Stimulated activated CD8-positive, alpha-beta memory T cell treated with anti-CD3 and anti-CD28 coated beads, Interleukin-15, amount 100 ng/mL, for 4 hours (primary cell): ENCODE results near the gene GFER.
"Not testable (repeated sequence)": the region's sequence is repeated elsewhere in the genome, so short reads cannot be mapped to it uniquely, and the experiment has no call there.

Source experiments
- DNase-seq, 2 donors: peaks; one replicate each; pipeline ENCODE4 v3.0.0-alpha.2; 2020; ENCODE audit warnings: low read depth in 2 of 2

GFER gene

GRCh38 chr16:1983544-1984346, at the start of gene GFER:
Gene GFER, plus strand, starts transcription at chr16:1984193. Its CDS starts 26 bp downstream, at chr16:1984219.
- peak in 1 of 2 donors; percentile 58 for DNase-seq

- DNase-seq, result no peak
Observed at GRCh38 chr16:1936945-1937479, 47.0 kb upstream of the GFER start.

- DNase-seq, result no peak
Observed at GRCh38 chr16:1938316-1938715, 45.7 kb upstream of the GFER start.

GRCh38 chr16:1938910-1939309, 45.1 kb upstream of the GFER start:
- no peak for DNase-seq

- DNase-seq, result not testable (repeated sequence)
Observed at GRCh38 chr16:1939833-1940232, 44.2 kb upstream of the GFER start.

GRCh38 chr16:1940273-1941161, 43.5 kb upstream of the GFER start:
- no peak for DNase-seq

- no peak for DNase-seq
Observed at GRCh38 chr16:1941162-1942046, 42.6 kb upstream of the GFER start.

- no peak for DNase-seq
Observed at GRCh38 chr16:1942047-1942809, 41.8 kb upstream of the GFER start.

- DNase-seq, result peak; percentile 96 to 97
Observed at GRCh38 chr16:1942810-1943726, 40.9 kb upstream of the GFER start, which contains the start of gene MSRB1. Gene MSRB1, minus strand, starts transcription at chr16:1943199. Its CDS starts 43 bp downstream, at chr16:1943156.

GRCh38 chr16:1944612-1945199, 39.3 kb upstream of the GFER start:
- DNase-seq, result no peak

GRCh38 chr16:1945559-1946391, 38.2 kb upstream of the GFER start:
- DNase-seq, result no peak

- DNase-seq, result no peak
Observed at GRCh38 chr16:1946495-1947368, 37.3 kb upstream of the GFER start.

- DNase-seq, result no peak
Observed at GRCh38 chr16:1947369-1947670, 36.7 kb upstream of the GFER start.

- DNase-seq, result no peak
Observed at GRCh38 chr16:1949507-1949906, 34.5 kb upstream of the GFER start.

GRCh38 chr16:1950047-1950446, 33.9 kb upstream of the GFER start:
- DNase-seq, result no peak

GRCh38 chr16:1950559-1950958, 33.4 kb upstream of the GFER start:
- DNase-seq, result no peak

GRCh38 chr16:1953734-1954133, 30.3 kb upstream of the GFER start:
- no peak for DNase-seq
